Keratinocyte (primary cell): ENCODE data around the gene A4GNT.

Experiments
- CTCF ChIP-seq, 3 experiments: IDR thresholded peaks in 1 of 3; conservative IDR thresholded peaks in 1 of 3; optimal IDR thresholded peaks in 1 of 3; 2 replicates in 2 of 3; 3 replicates in 1 of 3; pipeline versions ENCODE3 to v1.5.1; 2011; ENCODE audit warnings: low read length in 3 of 3, mild to moderate bottlenecking in 3 of 3, moderate library complexity in 2 of 3, control low read depth in 1 of 3, inconsistent platforms in 1 of 3; ENCODE audit not compliant: insufficient read depth in 2 of 3; ENCODE audit errors: extremely low read depth in 1 of 3
- EZH2 ChIP-seq: IDR thresholded peaks from one replicate; pipeline ENCODE4 v1.6.1; 2012; ENCODE audit warnings: inconsistent platforms, mild to moderate bottlenecking, low read length, moderate library complexity

- no peak for TF ChIP-seq CTCF (optimal IDR thresholded peaks at IDR 0.05 in 1 of 3, IDR thresholded peaks at IDR 0.05 in 1 of 3, conservative IDR thresholded peaks at IDR 0.05 in 1 of 3; ENCODE audit: extremely low read depth in 1 of 3, insufficient read depth in 2 of 3, low read length in 3 of 3)
- TF ChIP-seq EZH2, result no peak
These were observed 40.4 kb upstream of the A4GNT start for GRCh38 chr3:138172625-138173024.
